ENCODE data around the gene DCST1. TPM values are rescaled to one million over a fixed set of nuclear protein-coding genes. Genes with fewer than 3 reads are reported as not detected.

The DCST1 gene
- total and polyA plus RNA-seq, 2 of the 13 experiments (the other 11 are each of a cell fraction or from before 2014, with no cell fraction given): 0.04 TPM; not detected in 1

GRCh38 chr1:155070721-155071569 lies 37.3 kb downstream of the DCST1 start (continued):
- TF ChIP-seq MNT (IDR thresholded peaks at IDR 0.05): 0 out of 2 replicates have a peak, but pooled peaks have one; percentile 30
- peak; percentile 41; the same call in 1 of the 2 replicates for TF ChIP-seq GABPB1 (CRISPR knock-in tag; IDR thresholded peaks at IDR 0.05)
- TF ChIP-seq ATF7-NPFF (CRISPR knock-in tag; IDR thresholded peaks at IDR 0.05; ENCODE audit: low read depth): no peak
- no peak for TF ChIP-seq ZNF124 (CRISPR knock-in tag; IDR thresholded peaks at IDR 0.05)
- TF ChIP-seq YY1 (IDR thresholded peaks at IDR 0.05; ENCODE audit: insufficient read depth, insufficient replicate concordance, low read depth, low read length): peak; percentile 27
- TF ChIP-seq AGO2 (optimal IDR thresholded peaks at IDR 0.05; ENCODE audit: low read depth, low read length): peak; percentile 77
- TF ChIP-seq ZNF577 (CRISPR knock-in tag; IDR thresholded peaks at IDR 0.05; ENCODE audit: borderline replicate concordance, low read depth): no peak
- TF ChIP-seq ESRRA (CRISPR knock-in tag; IDR thresholded peaks at IDR 0.05; ENCODE audit: low read depth): 0 out of 2 replicates have a peak, but pooled peaks have one; percentile 37
- TF ChIP-seq ZNF775 (CRISPR knock-in tag; IDR thresholded peaks at IDR 0.05; ENCODE audit: borderline replicate concordance): no peak
- no peak for TF ChIP-seq ZNF460 (CRISPR knock-in tag; IDR thresholded peaks at IDR 0.05; ENCODE audit: borderline replicate concordance)
- peak; percentile 36; the same call in 1 of the 2 replicates for TF ChIP-seq FOXK1 (CRISPR knock-in tag; IDR thresholded peaks at IDR 0.05; ENCODE audit: borderline replicate concordance, low read depth)
- TF ChIP-seq ZNF33A (CRISPR knock-in tag; IDR thresholded peaks at IDR 0.05; ENCODE audit: borderline replicate concordance): 0 out of 2 replicates have a peak, but pooled peaks have one; percentile 39
- TF ChIP-seq NFKB2 (CRISPR knock-in tag; IDR thresholded peaks at IDR 0.05; ENCODE audit: borderline replicate concordance): peak; percentile 42; the same call in 1 of the 2 replicates
- peak; percentile 62; the same call in 1 of the 2 replicates for TF ChIP-seq ZSCAN21 (CRISPR knock-in tag; IDR thresholded peaks at IDR 0.05; ENCODE audit: borderline replicate concordance)
- peak; percentile 35; the same call in 1 of the 2 replicates for TF ChIP-seq ZNF580 (CRISPR knock-in tag; IDR thresholded peaks at IDR 0.05; ENCODE audit: borderline replicate concordance, low read depth)
- peak; percentile 40; the same call in 1 of the 2 replicates for TF ChIP-seq ARID5B (CRISPR knock-in tag; IDR thresholded peaks at IDR 0.05)
- peak; percentile 10; the same call in 1 of the 2 replicates for TF ChIP-seq STAG1 (CRISPR knock-in tag; IDR thresholded peaks at IDR 0.05)
- TF ChIP-seq GATAD2A (CRISPR knock-in tag; IDR thresholded peaks at IDR 0.05): no peak; the same call in 1 of the 2 replicates
- no peak for TF ChIP-seq ZNF3 (CRISPR knock-in tag; IDR thresholded peaks at IDR 0.05)
- peak; percentile 64; the same call in 1 of the 2 replicates for TF ChIP-seq GMEB1 (CRISPR knock-in tag; IDR thresholded peaks at IDR 0.05; ENCODE audit: borderline replicate concordance)
- no peak for TF ChIP-seq NCOA5 (CRISPR knock-in tag; IDR thresholded peaks at IDR 0.05)
